GM06990 (cell line): Measurements from ENCODE around the gene LIMS2.

Experiments used
- DNase-seq: peaks from one replicate; pipeline ENCODE4 v3.0.0-alpha.2; 2011; ENCODE audit not compliant: insufficient read length; ENCODE audit errors: extremely low read depth
- H3K27me3 ChIP-seq: replicated peaks from 2 replicates; pipeline ENCODE4 v1.6.0; 2011; ENCODE audit warnings: low read length; ENCODE audit not compliant: control insufficient read depth, insufficient read depth
- H3K36me3 ChIP-seq: 2 replicates; pipeline ENCODE4 v1.5.1; 2011; ENCODE audit warnings: low read length; ENCODE audit not compliant: control insufficient read depth, insufficient read depth
- H3K4me3 ChIP-seq: replicated peaks from 2 replicates; pipeline ENCODE4 v1.5.1; 2011; ENCODE audit warnings: low read depth, mild to moderate bottlenecking, control low read depth, low read length
- TF ChIP-seq, protein P1 (sequence below): IDR thresholded peaks from 2 replicates; pipeline ENCODE4 v1.5.1; 2011; ENCODE audit warnings: low read length, control low read depth, mild to moderate bottlenecking, inconsistent platforms; ENCODE audit not compliant: insufficient read depth, poor library complexity, severe bottlenecking

LIMS2 gene

GRCh38 chr2:127718271-127718670, 42.9 kb upstream of the LIMS2 start:
- H3K36me3 ChIP-seq: peaks cover 19% of the 10 kb centered on the region
- TF ChIP-seq, protein P1, sequence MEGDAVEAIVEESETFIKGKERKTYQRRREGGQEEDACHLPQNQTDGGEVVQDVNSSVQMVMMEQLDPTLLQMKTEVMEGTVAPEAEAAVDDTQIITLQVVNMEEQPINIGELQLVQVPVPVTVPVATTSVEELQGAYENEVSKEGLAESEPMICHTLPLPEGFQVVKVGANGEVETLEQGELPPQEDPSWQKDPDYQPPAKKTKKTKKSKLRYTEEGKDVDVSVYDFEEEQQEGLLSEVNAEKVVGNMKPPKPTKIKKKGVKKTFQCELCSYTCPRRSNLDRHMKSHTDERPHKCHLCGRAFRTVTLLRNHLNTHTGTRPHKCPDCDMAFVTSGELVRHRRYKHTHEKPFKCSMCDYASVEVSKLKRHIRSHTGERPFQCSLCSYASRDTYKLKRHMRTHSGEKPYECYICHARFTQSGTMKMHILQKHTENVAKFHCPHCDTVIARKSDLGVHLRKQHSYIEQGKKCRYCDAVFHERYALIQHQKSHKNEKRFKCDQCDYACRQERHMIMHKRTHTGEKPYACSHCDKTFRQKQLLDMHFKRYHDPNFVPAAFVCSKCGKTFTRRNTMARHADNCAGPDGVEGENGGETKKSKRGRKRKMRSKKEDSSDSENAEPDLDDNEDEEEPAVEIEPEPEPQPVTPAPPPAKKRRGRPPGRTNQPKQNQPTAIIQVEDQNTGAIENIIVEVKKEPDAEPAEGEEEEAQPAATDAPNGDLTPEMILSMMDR: no peak
- no peak for DNase-seq

GRCh38 chr2:127715778-127716449, 40.6 kb upstream of the LIMS2 start:
- no peak overlapping the region for H3K4me3 ChIP-seq
- H3K36me3 ChIP-seq: peaks cover 17% of the 10 kb centered on the region
- DNase-seq: no peak
- TF ChIP-seq, protein P1: no peak
- no peaks in the 10 kb centered on the region for H3K27me3 ChIP-seq

More at GRCh38 chr2:127718271-127718670, 42.9 kb upstream of the LIMS2 start:
- no peaks in the 10 kb centered on the region for H3K27me3 ChIP-seq
- no peak overlapping the region for H3K4me3 ChIP-seq

- TF ChIP-seq, protein P1: no peak
- H3K4me3 ChIP-seq: no peak overlapping the region
- no peaks in the 10 kb centered on the region for H3K27me3 ChIP-seq
- no peak for DNase-seq
- H3K36me3 ChIP-seq: peaks cover 14% of the 10 kb centered on the region
These were observed 38.2 kb upstream of the LIMS2 start for GRCh38 chr2:127713562-127713961.

GRCh38 chr2:127712999-127713398, 37.7 kb upstream of the LIMS2 start:
- TF ChIP-seq, protein P1: no peak
- no peak for DNase-seq
- Histone ChIP-seq H3K36me3 (peaks cover 17% of the 10 kb centered on the region), H3K27me3 (no peaks in the 10 kb centered on the region), H3K4me3 (no peak overlapping the region)

DNA sequence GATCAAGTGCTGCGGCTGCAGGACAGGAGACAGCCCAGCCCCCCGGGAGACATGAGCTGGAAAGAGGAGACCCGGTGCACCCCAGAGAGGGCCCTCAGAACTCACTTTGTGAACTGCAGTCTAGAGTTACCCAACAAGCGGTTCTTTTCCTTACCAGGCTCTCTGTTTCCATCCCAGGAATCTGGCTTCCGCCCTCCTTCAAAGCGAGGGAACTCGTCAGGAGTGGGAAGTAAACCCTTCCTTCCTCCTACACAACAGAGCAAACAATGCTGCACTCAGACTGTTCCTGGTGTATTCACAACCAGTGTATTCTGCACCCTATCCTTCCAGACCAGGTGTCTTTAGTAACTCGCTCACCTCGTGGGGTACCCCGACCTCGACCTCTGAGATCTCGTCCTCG, 34.0 kb upstream of the LIMS2 start:
- H3K36me3 ChIP-seq: peaks cover 19% of the 10 kb centered on the region
- H3K4me3 ChIP-seq: no peak overlapping the region
- no peak for DNase-seq
- no peaks in the 10 kb centered on the region for H3K27me3 ChIP-seq
- TF ChIP-seq, protein P1: no peak
